DND-41 (cell line): ENCODE measurements around the gene MX2.

Experiments
- ATAC-seq: fragments of 200-7000 bp; cut with Tn5 transposase; 3 replicates; pipeline ENCODE4 v1.9.1; 2021; ENCODE audit warnings: low read depth; ENCODE audit not compliant: insufficient read depth
- DNase-seq: peaks from one replicate; pipeline ENCODE4 v3.0.0-alpha.2; 2020
- H2AFZ ChIP-seq: 2 replicates; pipeline ENCODE4 v1.6.0; 2012; ENCODE audit warnings: low read depth, low read length
- H3K27ac ChIP-seq: 2 replicates; pipeline ENCODE4 v1.5.1; 2012; ENCODE audit warnings: low read length, inconsistent platforms
- H3K27me3 ChIP-seq: fragments of 200-600 bp; sonication (generic); 2 replicates; pipeline ENCODE4 v1.6.0; 2012; ENCODE audit warnings: low read length, mild to moderate bottlenecking, inconsistent platforms; ENCODE audit not compliant: insufficient read depth, poor library complexity
- H3K36me3 ChIP-seq: 2 replicates; pipeline ENCODE4 v1.5.1; 2012; ENCODE audit warnings: low read length, inconsistent platforms; ENCODE audit not compliant: insufficient read depth
- H3K4me1 ChIP-seq: 2 replicates; pipeline ENCODE4 v1.5.1; 2012; ENCODE audit warnings: mild to moderate bottlenecking, low read length; ENCODE audit not compliant: insufficient read depth
- H3K4me2 ChIP-seq: 2 replicates; pipeline ENCODE4 v1.6.0; 2012; ENCODE audit warnings: mild to moderate bottlenecking, moderate library complexity, low read length, inconsistent platforms; ENCODE audit not compliant: insufficient read depth
- H3K4me3 ChIP-seq, 2 experiments: fragments of 200-600 bp in 1 of 2; shearing (Covaris generic) in 1 of 2; 2 replicates each; pipeline ENCODE4 v1.5.1; 2012 to 2016; ENCODE audit warnings: inconsistent platforms in 2 of 2, low read length in 2 of 2, mild to moderate bottlenecking in 2 of 2, low read depth in 1 of 2, moderate library complexity in 1 of 2
- H3K79me2 ChIP-seq: 2 replicates; pipeline ENCODE4 v1.6.0; 2012; ENCODE audit warnings: low read length, inconsistent platforms; ENCODE audit not compliant: insufficient read depth
- H3K9ac ChIP-seq: 2 replicates; pipeline ENCODE4 v1.6.0; 2012; ENCODE audit warnings: low read depth, mild to moderate bottlenecking, inconsistent platforms, low read length, moderate library complexity
- H3K9me3 ChIP-seq: 2 replicates; pipeline ENCODE4 v1.5.1; 2012; ENCODE audit warnings: low read length, moderate library complexity, mild to moderate bottlenecking, inconsistent platforms; ENCODE audit not compliant: insufficient read depth, severe bottlenecking
- H4K20me1 ChIP-seq: 2 replicates; pipeline ENCODE4 v1.6.0; 2012; ENCODE audit warnings: low read length; ENCODE audit not compliant: insufficient read depth
- CTCF ChIP-seq: IDR thresholded peaks from 2 replicates; pipeline ENCODE4 v1.5.1; 2012; ENCODE audit warnings: borderline replicate concordance, low read length, moderate library complexity, mild to moderate bottlenecking; ENCODE audit not compliant: poor library complexity, severe bottlenecking; ENCODE audit errors: extremely low read depth
- EZH2 ChIP-seq: IDR thresholded peaks from 3 replicates; pipeline ENCODE4 v1.6.1; 2012; ENCODE audit warnings: borderline replicate concordance, low read depth, mild to moderate bottlenecking, moderate library complexity, low read length, inconsistent platforms; ENCODE audit not compliant: severe bottlenecking

MX2 gene

DNA sequence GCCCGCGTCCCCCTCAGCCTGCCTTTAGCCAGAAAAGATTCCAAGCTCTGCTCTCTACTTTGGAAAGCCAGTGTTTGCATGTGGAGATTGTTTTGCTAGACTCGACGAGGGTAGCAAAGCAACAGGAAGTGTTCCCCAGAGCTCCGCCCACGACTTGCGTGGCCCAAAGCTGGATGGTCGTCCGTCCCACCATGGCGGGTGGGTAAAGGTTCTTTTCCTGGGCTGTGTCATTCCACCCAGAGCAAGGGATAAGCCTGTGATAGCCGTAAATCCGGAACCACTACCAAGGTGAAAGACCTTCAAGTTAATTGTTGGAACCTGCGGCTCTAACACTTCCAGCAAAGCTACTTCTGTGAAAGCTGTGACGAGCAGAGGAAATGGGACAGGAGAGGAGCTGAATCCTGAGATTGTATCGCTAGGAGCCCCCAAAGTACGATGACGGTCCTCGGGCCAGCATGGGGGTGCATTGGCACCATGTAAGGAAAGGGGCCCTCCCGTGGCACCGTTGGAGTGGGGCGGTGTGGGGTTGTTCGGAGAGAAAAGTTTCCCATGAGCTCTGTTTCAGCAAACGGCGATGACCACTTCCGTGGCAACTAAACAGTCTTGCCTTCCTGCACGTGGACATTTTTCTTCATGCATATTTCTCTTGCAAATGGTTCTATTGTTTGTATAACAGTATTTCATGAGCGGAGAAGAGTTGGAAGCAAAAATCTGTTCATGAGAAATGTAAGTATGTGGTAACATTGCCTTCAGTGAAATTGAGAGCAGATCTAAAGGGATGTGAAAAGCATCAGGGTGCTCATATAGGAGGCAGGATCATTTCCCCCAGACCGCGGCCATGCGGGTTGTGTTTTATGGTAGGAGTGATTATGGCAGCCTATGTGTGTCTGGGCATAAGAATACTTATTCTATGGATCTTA, 8.4 kb downstream of the MX2 start:
- peak; percentile 75 for ATAC-seq
- Histone ChIP-seq H3K4me3 (peak overlapping the region; percentile 44 to 77), H3K4me1 (peaks cover 63% of the 10 kb centered on the region), H3K9me3 (no peaks in the 10 kb centered on the region), H3K79me2 (peaks cover 53% of the 10 kb centered on the region), H4K20me1 (peaks cover 11% of the 10 kb centered on the region; the same call in 1 of the 2 replicates), H3K27ac (peak overlapping the region; percentile 85), H3K4me2 (peak overlapping the region; percentile 82), H3K27me3 (no peaks in the 10 kb centered on the region), H2AFZ (peak overlapping the region; percentile 83), H3K9ac (peak overlapping the region; percentile 72), H3K36me3 (peaks cover 8% of the 10 kb centered on the region)
- DNase-seq, result peak; percentile 75
- TF ChIP-seq EZH2 (no peak), CTCF (peak; percentile 23)

GRCh38 chr21:41370840-41371684, 9.2 kb downstream of the MX2 start:
- Histone ChIP-seq H3K4me2 (peak overlapping the region; percentile 82), H3K4me3 (peak overlapping the region; percentile 44 to 77), H3K79me2 (peaks cover 62% of the 10 kb centered on the region), H4K20me1 (peaks cover 15% of the 10 kb centered on the region; the same call in 1 of the 2 replicates), H3K27ac (peak overlapping the region; percentile 85), H3K36me3 (peaks cover 13% of the 10 kb centered on the region), H3K9me3 (no peaks in the 10 kb centered on the region), H3K4me1 (peaks cover 63% of the 10 kb centered on the region), H3K27me3 (no peaks in the 10 kb centered on the region), H3K9ac (peak overlapping the region; percentile 72), H2AFZ (peak overlapping the region; percentile 83)
- no peak for ATAC-seq
- DNase-seq, result no peak
- TF ChIP-seq CTCF (no peak), EZH2 (no peak)

- ATAC-seq (no peak), DNase-seq (no peak)
- Histone ChIP-seq H4K20me1 (peaks cover 16% of the 10 kb centered on the region; the same call in 1 of the 2 replicates), H2AFZ (no peak overlapping the region), H3K4me3 (peak overlapping the region; percentile 44 to 77; a peak in 3 of 4 replicates), H3K4me2 (peak overlapping the region; percentile 82), H3K4me1 (peaks cover 63% of the 10 kb centered on the region), H3K9ac (peak overlapping the region; percentile 72), H3K27ac (peak overlapping the region; percentile 85), H3K79me2 (peaks cover 62% of the 10 kb centered on the region), H3K27me3 (no peaks in the 10 kb centered on the region), H3K36me3 (peaks cover 16% of the 10 kb centered on the region), H3K9me3 (no peaks in the 10 kb centered on the region)
- TF ChIP-seq CTCF (no peak), EZH2 (no peak)
Observed at GRCh38 chr21:41371685-41372030, 9.8 kb downstream of the MX2 start.
